Epidermal melanocyte (primary cell): ENCODE data around the gene DNAJB13.

Source experiments
- DNase-seq: peaks from one replicate; pipeline ENCODE4 v3.0.0; 2011; ENCODE audit warnings: low spot score; ENCODE audit not compliant: insufficient read length

Gene DNAJB13

DNA sequence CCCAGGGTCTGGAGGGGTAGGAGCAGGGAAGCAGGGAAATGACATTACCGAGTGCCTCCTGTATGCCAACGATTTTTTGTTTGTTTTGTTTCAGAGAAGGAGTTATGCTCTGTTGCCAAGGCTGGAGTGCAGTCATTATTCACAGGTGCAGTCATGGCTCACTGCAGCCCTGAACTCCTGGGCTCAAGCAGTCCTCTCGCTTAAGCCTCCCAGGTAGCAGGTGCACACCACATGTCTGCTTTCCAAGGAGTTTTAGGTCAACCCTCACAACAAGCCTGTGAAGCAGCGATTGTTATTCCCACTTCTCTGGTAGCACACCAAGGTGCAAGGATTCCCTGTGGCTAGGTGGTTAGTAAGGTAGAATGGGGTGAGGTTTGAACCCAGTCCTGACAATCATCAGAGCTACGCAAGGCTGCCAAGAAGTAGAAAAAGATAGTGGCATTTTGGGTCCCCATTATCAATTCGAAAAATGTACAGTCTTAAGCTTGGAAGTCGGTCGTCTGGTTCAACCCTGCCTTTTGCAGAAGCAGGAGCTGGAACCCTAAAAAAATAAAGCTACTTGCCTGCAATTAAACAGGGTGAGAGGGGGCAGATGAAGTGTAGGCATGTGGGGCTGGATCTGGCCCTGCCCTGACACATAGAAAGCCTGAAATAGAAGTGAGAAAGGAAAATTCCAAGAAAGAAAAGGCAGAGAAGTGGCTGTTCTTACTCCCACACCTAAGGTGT is 48.9 kb downstream of the DNAJB13 start:
- no peak for DNase-seq

DNA sequence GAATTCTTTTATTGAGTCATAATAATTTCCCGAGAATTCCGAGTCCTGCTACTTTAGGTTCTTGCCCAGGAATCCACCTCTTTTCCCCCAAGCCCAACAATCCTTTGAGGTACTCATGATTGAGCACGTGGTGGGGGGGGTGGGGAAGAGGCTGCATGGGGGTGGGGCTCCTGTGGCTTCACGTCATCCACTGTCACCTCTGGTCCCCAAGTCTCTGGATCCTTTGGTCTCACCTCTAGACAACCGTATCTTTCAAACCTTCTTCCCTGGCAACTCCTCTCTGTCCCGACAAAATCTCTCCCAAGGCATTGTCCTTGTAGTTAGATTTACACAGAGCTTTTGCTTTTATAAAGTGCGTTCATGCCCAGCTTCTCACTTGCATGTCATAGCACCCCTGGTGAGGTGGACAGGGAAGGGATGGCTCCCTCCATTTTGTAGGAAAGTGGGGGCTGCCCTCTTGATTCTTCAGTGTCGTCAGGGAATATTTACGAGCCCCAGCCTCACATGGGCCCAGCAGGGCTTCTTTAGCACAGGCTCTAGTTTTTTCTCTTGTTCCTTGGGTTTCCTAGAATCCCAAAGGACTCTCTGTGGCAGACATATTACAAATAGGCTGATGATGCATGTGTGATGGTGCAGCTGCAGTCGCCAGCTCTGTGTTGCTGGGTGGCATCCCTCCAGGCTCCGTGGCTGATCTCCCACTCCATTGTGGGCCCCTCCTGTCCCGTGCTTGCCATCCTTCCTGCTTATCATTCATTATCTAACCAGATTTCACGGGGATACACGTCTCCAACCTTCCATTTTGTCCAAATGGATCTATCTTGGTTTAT is 49.7 kb downstream of the DNAJB13 start:
- no peak for DNase-seq

DNA sequence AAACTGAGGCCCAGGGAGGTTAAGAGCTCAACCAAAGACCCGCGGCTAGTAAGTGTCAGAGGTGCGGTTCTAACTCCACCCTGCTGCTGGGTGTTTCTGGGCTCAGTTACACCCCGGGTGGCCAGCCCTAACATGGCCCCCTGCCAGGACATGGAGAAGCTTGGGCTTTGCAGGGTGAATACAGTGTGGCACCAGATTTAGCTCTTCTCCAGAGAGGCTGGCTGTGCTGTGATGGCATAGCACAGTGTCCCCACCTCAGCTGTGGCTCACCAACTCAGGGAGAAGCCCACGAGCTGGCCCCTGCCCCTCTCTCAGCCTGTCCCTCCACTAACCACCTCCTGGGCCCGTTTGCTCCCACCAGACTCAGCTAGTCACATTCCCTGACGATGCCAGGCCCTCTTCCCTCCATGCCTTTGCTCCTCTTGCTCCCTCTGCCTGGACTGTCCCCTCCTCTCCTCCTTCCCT is 51.0 kb downstream of the DNAJB13 start:
- DNase-seq: no peak

DNA sequence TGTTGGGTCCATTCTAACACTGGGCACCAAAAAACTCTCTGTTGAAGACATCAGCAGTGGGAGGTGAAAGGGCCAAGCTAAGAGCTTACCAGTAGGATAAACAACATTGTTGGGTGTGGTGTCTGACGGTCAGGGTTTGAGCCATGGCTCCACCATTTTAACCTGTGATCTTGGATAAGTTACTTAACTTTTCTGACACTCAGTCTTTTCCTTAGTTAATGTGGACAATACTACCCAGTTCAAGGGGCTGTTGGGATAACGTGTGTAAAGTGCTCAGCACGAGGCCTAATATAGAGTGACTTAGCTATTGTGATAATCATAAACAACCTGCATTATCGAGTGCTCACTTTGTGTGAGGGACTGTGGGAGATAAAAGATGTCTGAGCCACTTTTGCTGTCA is 52.0 kb downstream of the DNAJB13 start:
- DNase-seq: no peak

DNA sequence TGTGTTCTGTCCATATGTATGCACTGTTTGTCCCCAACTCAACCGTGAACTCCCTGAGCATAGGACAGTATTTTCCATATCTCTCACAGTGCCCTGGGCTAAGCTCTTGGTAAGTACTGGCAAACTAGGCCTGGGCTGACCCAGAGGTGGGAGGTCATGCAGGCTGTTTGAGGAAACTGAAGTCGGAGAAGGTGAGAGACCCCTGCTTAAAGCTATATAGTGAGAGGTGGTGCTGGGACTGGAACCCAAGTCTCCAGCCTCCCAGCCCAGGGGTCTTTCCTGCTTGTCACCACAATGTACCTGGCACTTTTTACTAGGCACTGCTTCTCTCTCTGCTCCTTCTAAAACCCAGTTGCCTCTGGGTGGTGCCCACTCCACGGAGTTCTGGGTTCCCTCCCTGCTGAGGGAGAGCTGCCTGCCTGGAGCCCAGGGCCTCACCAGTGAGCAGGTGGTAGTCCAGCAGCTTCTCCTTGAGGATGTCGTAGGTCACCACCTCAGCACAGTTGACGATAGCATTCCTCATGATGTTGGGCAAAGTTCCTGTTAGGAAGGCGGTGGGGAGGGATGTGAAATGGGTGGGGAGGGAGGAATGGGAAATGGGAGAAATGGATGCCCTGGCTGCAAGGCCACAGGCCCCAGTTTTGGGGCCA is 53.3 kb downstream of the DNAJB13 start:
- DNase-seq: no peak

DNA sequence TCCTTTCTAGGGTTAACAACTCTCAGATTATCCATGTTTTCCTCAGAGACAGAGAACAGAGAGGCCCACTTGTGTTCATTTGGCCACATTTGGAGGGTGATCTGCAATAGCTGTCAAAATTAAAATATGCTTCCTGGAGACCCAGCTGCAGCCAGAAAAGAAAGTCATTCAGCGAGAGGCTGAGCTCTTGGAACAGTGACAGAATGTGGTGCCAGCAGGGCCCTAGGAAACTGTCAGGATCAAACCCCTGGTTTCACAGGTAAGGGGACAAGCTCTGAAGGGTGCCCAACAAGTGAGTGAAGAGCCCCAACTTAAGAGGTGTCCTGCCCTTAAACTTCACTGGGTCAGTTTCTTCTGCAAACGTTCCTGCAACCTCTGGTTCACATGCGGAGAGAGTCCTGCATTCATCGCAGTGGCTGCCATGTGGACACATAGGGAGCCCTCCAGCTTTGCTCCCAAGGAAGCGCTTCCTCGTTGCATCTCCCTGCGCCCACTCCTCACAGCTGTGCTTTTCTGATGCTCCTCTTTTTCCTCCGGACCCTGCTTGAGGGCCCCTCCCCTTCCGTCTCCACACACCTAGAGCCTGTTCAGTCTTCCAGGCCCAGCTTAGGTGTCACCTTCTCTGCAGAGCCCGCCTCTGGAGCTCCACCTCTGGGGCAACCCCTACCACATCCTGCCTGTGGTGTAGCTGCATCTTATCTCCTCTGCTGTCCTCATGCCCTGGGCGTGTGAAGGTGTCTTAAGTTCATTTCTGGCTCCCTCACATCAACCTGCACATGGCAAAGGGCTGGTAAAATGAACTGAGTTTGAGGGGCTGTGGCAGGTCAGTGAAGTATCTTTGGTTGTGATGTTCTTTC is 54.2 kb downstream of the DNAJB13 start:
- DNase-seq: no peak

DNA sequence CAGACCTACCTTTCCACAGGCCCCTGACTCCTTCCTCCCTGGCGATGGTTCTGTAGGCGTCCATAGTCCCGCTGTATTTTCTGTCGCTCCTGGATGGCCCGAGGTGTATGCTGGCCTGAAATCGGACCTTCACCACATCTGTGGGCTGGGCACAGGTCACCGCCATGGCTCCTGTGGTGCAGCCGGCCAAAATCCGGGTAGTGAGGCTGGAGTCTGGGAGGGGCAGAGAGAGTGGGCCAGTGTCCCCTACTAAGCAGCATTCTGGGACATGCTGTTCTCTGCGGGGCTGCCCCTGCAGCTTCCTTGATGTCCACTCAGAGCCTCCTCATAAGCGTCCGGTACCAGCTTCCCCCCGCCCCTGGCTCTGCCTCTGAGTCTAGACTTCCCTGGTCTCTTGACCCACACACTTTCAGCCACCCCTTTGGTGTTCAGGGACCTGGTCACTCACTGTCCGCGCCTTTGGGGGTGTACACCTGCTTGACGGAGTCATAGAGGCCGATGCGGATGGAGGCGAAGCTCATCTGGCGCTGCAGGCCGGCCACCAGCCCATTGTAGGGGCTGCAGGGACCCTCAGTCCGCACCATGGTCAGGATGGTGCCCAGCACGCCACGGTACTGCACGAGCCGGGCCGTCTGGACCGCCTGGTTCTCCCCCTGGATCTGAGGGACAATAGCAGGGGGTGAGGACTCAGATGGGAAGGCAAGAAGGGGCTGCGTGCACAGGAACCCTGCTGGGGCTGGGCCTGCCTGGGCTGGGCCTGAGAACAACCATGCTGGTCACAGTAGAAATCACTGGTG is 55.1 kb downstream of the DNAJB13 start:
- DNase-seq: no peak

DNA sequence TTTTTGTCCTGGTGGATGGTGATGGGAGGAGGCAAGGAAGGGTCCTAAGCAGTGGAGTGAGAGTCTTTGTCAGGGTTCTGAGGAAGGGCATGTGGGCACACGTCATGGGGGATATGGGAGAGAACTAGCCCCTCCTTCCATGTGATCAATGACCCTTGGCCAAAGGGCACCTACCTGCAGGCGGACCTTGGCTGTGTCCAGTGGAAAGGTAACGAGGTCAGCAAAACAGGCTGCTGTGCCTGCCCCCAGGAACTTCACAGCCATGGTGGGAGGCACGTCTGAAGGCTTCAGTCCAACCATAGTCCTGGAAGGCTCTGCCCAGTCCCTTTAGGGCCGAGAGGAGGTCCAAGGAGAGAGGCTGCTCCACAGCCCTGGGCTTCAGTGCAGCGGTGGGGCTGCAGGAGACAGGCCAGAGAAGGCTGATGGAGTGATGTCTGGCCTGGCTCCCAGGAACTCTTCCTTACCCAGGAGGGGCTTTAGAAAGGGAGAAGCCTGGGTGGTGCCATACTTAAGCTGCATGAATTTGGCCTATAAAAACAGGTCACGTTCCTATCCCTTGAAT is 56.0 kb downstream of the DNAJB13 start:
- DNase-seq: no peak

DNA sequence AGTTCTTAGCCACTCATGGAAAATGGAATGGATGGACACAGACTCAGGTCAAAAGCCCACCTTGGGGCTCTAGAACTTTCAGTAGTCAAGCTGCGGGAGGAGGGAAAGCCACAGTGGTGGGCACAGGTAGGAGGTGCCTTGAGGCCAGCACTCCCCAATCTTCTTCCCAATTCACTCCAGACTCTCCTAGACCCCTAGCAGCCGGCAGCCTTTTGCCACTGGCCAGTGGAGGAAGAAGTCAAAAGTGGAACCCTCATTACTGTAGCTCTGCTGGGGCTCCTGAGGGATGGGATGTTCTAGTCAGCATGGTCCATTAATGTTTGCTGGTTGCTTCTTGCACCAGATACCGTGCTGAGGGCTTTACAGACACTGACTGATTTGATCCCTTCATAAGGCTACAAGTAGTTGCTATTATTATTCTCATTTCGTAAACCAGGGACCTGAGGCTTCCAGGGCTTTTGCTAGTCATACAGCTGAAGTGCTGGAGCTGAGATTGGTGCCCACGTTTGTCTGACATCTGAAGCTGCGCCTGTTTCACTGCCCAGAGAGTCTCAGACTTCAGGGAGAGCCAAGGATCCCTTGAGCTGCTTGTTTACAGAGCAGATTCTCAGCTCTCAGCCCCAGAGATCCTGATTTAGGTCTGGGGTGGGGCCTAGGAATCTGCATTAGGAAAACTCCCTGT is 57.0 kb downstream of the DNAJB13 start:
- no peak for DNase-seq

DNA sequence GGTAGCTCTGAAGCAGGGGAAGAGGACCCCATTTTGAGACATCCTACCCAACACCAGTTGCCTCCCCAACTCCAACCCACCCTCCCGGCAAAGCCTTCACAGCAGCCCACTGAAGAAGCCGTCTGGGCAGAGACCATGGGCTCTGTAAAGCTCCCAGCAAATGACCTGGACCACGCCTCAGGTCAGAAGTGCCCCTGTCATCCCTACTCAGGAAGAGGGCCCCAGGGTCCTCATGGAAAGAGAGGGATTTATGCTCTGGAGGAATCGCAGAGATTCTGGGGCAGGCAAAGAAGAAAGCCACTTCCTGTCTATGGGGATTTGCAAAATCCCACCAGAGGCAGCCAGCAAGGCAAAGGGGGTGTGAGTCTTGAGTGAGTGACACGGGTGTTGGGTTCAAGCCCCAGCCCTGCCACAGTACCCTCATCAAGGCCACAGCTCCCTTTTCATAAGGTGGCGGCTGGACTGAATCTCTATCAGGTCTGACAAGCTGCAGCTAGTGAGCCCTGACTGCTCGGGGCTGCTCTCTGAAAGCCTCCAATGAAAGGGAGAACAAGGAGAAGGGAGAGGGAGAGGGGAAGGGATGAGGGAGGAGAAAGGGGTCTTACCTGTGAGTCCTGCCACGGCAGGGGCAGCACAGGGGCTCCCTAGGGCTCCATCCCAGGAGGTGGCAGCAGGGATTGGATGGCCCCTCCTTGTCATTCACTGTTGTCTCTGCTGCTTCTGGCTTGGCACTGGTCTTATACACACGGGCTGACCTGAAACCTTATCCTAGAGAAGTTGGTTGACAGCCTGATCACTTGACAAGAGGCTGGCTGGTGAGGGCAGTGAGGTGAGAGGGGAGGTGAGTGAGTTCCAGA is 57.8 kb downstream of the DNAJB13 start, which contains the start of gene UCP3:
UCP3 (minus strand) TSS at position 713 of the 857 bp plus-strand sequence. CDS start 2,043 bp downstream, outside the sequence.
- DNase-seq: no peak

DNA sequence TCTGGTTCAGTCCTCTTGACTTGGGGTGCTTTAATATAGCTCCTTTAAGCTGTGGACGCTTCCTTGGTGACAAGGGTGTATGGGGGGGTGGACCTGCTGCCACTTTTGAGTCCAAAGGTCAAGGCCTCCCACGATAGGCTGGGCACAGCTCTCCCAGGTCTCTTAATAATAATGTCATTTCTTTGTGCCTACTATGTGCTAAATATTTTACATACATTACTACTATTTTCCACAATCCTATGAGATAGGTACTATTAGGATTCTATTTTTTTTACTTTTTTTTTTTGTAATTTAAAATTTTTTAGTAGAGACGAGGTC is 58.4 kb downstream of the DNAJB13 start:
- no peak for DNase-seq

DNA sequence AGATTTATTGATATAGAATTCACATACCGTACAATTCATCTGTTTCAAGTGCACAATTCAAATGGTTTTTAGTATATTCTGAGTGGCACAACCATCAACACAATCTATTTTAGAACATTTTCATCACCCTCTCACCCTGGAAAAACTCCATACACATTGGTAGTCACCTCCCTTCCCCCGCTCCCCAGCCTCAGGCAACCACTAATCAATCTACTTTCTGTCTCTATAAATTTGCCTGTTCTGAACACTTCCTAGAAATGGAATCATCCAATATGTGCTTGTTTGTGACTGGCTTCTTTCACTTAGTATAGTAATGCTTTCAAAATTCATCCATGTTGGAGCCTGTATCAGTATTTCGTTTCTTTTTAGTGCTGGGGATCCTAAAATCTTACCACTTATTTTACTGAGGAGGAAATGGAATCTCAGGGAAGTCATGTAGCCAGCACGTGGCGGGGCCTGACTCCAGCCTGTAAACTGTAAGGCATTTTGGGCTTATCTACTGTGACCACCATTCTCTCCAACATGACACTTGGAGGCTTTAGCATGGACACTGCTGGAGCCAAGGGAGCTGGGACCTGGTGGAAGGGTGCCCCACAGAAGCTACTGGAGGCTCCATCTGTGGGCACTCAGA is 59.0 kb downstream of the DNAJB13 start:
- DNase-seq: no peak

DNA sequence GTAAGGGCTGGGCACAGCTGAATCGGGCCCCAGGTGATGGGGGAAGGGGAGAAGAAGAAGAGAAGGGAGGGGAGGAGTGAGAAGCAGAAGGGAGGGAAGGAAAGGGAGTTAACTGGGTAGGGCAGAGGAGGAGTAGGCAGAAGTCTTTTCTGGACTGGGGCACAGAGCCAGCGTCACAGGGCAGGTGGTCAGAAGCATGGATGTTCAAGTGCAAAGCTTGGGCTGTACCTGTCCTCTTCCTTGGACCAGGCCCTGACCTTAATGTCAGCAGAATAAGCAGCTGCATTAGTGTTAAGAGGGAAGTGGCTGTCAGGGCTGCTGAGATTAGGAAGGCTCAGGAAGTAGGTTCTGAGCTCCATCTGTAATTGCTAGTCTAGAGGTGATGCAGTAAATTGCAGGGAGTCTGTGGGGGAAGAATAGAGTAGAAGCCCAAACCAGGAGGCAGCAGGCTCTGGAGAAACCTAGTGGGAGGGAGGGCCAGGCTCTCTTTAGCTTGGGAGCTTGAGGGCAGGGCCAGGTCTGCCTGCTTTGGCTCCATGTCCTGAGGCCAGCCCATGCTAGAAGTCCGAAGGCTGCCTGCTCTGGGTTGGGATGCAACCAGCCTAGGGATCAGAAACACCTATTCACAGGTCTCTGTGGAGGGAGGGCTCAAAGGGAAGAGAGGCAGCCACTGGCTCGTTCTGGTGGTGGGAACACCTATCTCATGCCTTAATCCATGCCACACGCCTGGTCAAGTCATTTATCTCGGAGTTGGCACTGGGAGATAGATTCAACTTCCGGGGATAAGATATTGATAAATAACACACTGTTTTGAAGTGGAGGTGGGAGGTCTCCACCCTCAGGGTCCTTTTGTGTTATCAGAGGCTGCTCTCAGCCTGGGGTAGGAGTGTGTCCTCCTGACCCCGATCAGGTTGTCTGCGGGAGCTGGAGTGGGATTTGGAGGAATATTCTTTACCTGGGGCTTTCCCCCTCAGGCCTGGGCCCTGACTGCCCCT is 59.8 kb downstream of the DNAJB13 start:
- no peak for DNase-seq

DNA sequence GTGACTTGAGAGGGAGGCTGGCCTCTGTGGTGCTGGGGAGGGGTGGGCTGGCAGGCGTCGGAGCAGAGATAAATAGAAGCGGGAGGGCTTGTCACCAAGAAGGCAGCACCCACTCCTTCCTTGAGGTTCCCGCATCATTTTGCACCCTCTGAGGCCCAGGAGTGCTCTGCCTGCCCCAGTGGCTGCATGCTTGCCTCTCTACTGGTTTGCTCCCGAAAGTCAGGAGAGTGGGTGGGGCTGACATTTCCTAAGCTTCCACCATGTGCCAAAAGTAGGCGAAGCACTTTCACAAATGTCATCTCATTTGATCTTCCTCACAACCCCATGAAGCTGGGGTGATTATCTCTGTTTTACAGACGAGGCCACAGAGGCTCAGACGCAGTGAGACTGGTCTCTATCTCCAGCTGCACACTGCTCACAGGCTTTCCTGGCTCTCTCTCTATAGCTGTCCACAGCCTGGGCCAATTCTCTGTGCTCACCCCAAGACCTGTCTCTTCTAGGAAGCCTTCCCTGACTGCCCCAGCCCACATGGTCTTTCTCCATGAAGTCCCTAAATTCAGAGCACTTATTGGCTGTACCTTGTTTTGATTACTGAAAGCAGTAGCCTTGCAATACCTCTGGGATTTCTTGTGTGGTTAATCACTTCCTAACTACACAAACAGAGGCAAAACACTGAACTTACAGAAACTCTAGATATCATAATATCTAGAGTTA is 60.7 kb downstream of the DNAJB13 start:
- no peak for DNase-seq

DNA sequence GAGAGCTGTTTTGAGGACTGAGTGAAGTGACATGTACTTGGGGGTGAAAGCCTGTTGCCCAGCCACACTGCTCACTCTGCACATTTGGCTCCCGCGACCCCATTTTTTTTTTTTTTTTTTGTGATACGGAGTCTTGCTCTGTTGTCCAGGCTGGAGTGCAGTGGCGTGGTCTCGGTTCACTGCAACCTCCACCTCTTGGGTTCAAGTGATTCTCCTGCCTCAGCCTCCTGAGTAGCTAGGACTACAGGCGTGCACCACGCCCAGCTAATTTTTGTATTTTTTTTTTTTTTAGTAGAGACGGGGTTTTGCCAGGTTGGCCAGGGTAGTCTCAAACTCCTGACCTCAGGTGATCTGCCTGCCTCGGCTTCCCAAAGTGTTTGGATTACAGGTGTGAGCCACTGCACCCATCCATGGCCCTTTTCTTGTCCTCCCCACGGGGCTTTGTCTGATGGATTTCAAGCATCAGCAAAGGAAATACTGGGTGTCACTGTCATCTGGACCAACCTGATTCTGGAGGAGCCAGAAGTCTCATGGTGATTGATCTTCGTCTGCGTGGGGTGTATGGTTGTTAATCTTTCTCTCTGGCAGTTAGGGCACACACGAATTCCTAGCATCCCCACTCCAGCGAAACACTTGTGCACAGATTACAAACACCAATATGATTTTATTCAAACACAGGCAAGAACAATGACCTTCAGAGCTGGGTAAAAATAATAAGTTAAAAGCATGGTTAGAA is 61.4 kb downstream of the DNAJB13 start:
- no peak for DNase-seq

DNA sequence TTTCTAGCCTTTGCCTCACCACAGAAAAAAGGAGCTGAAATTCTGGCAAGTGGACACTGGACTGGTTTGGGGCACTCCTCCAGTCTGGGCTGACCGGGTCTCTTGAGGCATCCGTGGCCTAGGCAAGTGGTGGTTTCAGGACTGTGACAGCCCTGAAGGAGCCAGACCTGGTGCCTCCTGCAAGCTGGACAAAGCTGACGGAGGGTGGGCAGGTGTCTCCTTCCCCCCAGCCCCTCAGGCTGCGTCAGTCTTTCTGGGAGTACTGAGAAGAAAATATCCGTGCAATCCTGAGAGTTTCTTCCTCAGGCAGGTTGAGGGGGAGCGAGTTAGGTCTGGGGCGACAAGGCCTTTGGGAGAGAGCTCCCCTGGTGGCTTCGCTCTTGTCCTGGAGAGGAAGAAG is 62.3 kb downstream of the DNAJB13 start:
- DNase-seq: no peak
